DMS79 treated with DMSO at 0.1 percent for 48 hours (cell line): ENCODE measurements around the gene ILDR2.

ENCODE experiments used
- DNase-seq: peaks from one replicate; lab custom pipeline; 2025; lab: John Stamatoyannopoulos, UW

The ILDR2 gene

GRCh38 chr1:166924823-166925541, 50.4 kb downstream of the ILDR2 start:
- no peak for DNase-seq

- no peak for DNase-seq
These were observed 54.5 kb downstream of the ILDR2 start for GRCh38 chr1:166920561-166921475.

- no peak for DNase-seq
These were observed 56.4 kb downstream of the ILDR2 start for GRCh38 chr1:166918956-166919316.

- DNase-seq: no peak
These were observed 57.0 kb downstream of the ILDR2 start for GRCh38 chr1:166918088-166918955.

GRCh38 chr1:166915941-166916340, 59.4 kb downstream of the ILDR2 start:
- DNase-seq: no peak

- no peak for DNase-seq
These were observed 60.3 kb downstream of the ILDR2 start for GRCh38 chr1:166915042-166915441.

GRCh38 chr1:166914111-166914510, 61.2 kb downstream of the ILDR2 start:
- DNase-seq: no peak

GRCh38 chr1:166911624-166912023, 63.7 kb downstream of the ILDR2 start:
- no peak for DNase-seq

- DNase-seq: peak; percentile 73
These were observed 64.8 kb downstream of the ILDR2 start for GRCh38 chr1:166910396-166910994.

GRCh38 chr1:166908942-166909341, 66.4 kb downstream of the ILDR2 start:
- DNase-seq: no peak

GRCh38 chr1:166907763-166908162, 67.6 kb downstream of the ILDR2 start:
- no peak for DNase-seq

- DNase-seq: no peak
These were observed 68.3 kb downstream of the ILDR2 start for GRCh38 chr1:166907051-166907450.

GRCh38 chr1:166906647-166907046, 68.7 kb downstream of the ILDR2 start:
- DNase-seq: no peak

- no peak for DNase-seq
These were observed 69.4 kb downstream of the ILDR2 start for GRCh38 chr1:166905900-166906299.

GRCh38 chr1:166905136-166905535, 70.2 kb downstream of the ILDR2 start:
- no peak for DNase-seq

- no peak for DNase-seq
These were observed 72.1 kb downstream of the ILDR2 start for GRCh38 chr1:166903232-166903631.

- no peak for DNase-seq
These were observed 73.1 kb downstream of the ILDR2 start for GRCh38 chr1:166902279-166902678.

GRCh38 chr1:166900987-166901386, 74.4 kb downstream of the ILDR2 start:
- DNase-seq: no peak

GRCh38 chr1:166899769-166900168, 75.6 kb downstream of the ILDR2 start:
- no peak for DNase-seq

- no peak for DNase-seq
These were observed 79.6 kb downstream of the ILDR2 start for GRCh38 chr1:166895766-166896165.

- DNase-seq: no peak
These were observed 85.6 kb downstream of the ILDR2 start for GRCh38 chr1:166889776-166890175.
